Esophagus squamous epithelium (tissue), 4 donors: ENCODE results near the gene GSTM3.

Experiments used
- POLR2A ChIP-seq, 4 donors: fragments of 450-650 bp; IDR thresholded peaks; one replicate each; pipeline ENCODE4 v1.6.1; 2017; ENCODE audit warnings: antibody characterized with exemption in 4 of 4, mild to moderate bottlenecking in 4 of 4, moderate library complexity in 3 of 4
- TF ChIP-seq, protein P1 (sequence below), 6 experiments: fragments of 450-650 bp in 4 of 6; fragments of 200-600 bp in 2 of 6; sonication (generic) in 2 of 6; IDR thresholded peaks; one replicate each; pipeline ENCODE4 v1.5.1; 2016 to 2019; ENCODE audit warnings: antibody characterized with exemption in 6 of 6, mild to moderate bottlenecking in 4 of 6, moderate library complexity in 4 of 6

DNA sequence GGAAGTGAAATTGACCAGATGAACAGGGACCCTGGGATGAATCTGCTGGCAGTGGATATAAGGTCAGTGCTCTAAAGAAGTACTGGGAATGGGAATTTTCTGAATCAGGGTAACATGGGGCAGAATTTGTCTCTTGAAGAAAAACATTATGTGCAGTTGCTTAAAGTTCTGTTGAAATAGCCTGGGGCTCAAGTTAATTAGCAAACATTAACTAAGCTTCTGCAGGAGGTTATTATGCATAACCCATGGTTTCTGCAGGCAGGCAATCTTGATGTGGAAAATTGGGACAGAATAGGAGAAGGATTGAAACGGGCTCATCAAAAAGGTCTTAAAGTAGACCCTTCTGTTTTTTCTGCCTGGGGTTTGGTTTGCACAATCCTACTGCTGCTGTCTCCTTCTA, 14.8 kb downstream of the GSTM3 start:
- TF ChIP-seq POLR2A (IDR thresholded peaks at IDR 0.05), result no peak
- TF ChIP-seq, protein P1, sequence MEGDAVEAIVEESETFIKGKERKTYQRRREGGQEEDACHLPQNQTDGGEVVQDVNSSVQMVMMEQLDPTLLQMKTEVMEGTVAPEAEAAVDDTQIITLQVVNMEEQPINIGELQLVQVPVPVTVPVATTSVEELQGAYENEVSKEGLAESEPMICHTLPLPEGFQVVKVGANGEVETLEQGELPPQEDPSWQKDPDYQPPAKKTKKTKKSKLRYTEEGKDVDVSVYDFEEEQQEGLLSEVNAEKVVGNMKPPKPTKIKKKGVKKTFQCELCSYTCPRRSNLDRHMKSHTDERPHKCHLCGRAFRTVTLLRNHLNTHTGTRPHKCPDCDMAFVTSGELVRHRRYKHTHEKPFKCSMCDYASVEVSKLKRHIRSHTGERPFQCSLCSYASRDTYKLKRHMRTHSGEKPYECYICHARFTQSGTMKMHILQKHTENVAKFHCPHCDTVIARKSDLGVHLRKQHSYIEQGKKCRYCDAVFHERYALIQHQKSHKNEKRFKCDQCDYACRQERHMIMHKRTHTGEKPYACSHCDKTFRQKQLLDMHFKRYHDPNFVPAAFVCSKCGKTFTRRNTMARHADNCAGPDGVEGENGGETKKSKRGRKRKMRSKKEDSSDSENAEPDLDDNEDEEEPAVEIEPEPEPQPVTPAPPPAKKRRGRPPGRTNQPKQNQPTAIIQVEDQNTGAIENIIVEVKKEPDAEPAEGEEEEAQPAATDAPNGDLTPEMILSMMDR (IDR thresholded peaks at IDR 0.05), result no peak
